ENCODE measurements around the gene ANKRD2.

ANKRD2 gene

GRCh38 chr10:97538839-97539238 lies 33.7 kb upstream of the ANKRD2 start:
- H3K4me1 ChIP-seq (ENCODE audit: control extremely low read depth in 1 of 4, control insufficient read depth in 4 of 4, insufficient read depth in 4 of 4, low read length in 3 of 4) = peaks cover 0 to 22% (median 20%) of the 10 kb centered on the region in 4 experiments
- WGBS (ENCODE audit: insufficient coverage) = 90% methylated on average over 4 of the region's 4 CpGs
- no peaks in the 10 kb centered on the region for H3K9me3 ChIP-seq (ENCODE audit: control extremely low read depth in 1 of 5, control insufficient read depth in 4 of 5, insufficient read depth in 2 of 5, low read depth in 1 of 5, low read length in 4 of 5)
- no peaks in the 10 kb centered on the region for H3K36me3 ChIP-seq (ENCODE audit: control insufficient read depth in 4 of 4, insufficient read depth in 4 of 4, low read length in 3 of 4)
- DNase-seq = no peak
- no peak overlapping the region for H3K4me3 ChIP-seq (ENCODE audit: control insufficient read depth in 1 of 7, extremely low read depth in 1 of 7, insufficient read depth in 4 of 7, low read depth in 2 of 7, low read length in 6 of 7)
- POLR2A ChIA-PET = no interaction called here
- no peak overlapping the region for H3K27ac ChIP-seq (ENCODE audit: insufficient read depth in 1 of 2, low read depth in 1 of 2, low read length in 2 of 2, poor library complexity in 1 of 2, severe bottlenecking in 2 of 2)
- H3K27me3 ChIP-seq (replicated peaks in 2 of 5; ENCODE audit: control insufficient read depth in 4 of 5, insufficient read depth in 5 of 5, low read length in 4 of 5) = no peaks in the 10 kb centered on the region
- CTCF ChIA-PET = interaction anchor here (1.3 to 12.9 kb wide), 2 partner anchors 8 to 13 kb away, joined by 3 to 148 read pairs; no protein-coding TSS in a partner anchor

DNA sequence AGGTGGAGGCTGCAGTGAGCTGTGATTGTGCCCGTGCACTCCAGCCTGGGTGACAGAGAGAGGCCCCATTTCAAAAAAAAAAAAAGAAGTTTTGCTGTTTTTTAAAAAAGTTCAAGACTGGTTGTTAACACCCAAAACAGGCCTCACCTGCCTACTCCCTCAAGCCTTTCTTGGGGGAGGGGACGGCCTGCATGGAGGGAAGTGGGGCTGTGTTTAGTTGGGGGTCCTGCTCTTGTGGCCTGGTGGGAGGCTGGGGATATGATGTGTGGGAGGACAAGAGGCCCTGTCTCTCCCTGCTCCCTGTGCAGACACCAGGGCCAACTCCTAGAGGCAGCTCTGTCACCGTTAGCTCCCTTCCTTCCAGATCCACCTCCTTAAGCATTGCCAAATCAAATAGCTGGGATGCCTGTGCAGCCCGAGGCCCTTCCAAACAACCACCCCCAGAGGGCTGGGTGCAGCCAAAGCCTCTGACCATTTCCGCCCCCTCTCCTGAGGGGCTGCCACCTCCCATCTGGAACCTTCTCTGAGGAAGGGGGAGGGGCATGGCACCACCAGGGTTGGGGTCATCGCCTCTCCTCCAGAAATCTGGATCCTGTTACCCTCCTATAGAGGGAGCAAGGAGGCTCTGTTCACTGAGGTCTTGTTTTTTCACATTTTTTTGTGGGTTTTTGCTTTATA lies 32.9 kb upstream of the ANKRD2 start:
- 50% methylated on average over 2 of the region's 6 CpGs for WGBS (ENCODE audit: insufficient coverage)
- H3K36me3 ChIP-seq (ENCODE audit: control insufficient read depth in 4 of 4, insufficient read depth in 4 of 4, low read length in 3 of 4) = no peaks in the 10 kb centered on the region
- DNase-seq = no peak
- no peak overlapping the region for H3K27ac ChIP-seq (ENCODE audit: insufficient read depth in 1 of 2, low read depth in 1 of 2, low read length in 2 of 2, poor library complexity in 1 of 2, severe bottlenecking in 2 of 2)
- H3K4me3 ChIP-seq (ENCODE audit: control insufficient read depth in 1 of 7, extremely low read depth in 1 of 7, insufficient read depth in 4 of 7, low read depth in 2 of 7, low read length in 6 of 7) = no peak overlapping the region
- peaks cover 0 to 24% (median 22%) of the 10 kb centered on the region in 4 experiments for H3K4me1 ChIP-seq (ENCODE audit: control extremely low read depth in 1 of 4, control insufficient read depth in 4 of 4, insufficient read depth in 4 of 4, low read length in 3 of 4)
- no peaks in the 10 kb centered on the region for H3K27me3 ChIP-seq (replicated peaks in 2 of 5; ENCODE audit: control insufficient read depth in 4 of 5, insufficient read depth in 5 of 5, low read length in 4 of 5)
- POLR2A ChIA-PET = no interaction called here
- no peaks in the 10 kb centered on the region for H3K9me3 ChIP-seq (ENCODE audit: control extremely low read depth in 1 of 5, control insufficient read depth in 4 of 5, insufficient read depth in 2 of 5, low read depth in 1 of 5, low read length in 4 of 5)
- CTCF ChIA-PET = interaction anchor here (1.3 to 12.9 kb wide), 3 partner anchors 9 to 19 kb away, joined by 3 to 148 read pairs (median 3); no protein-coding TSS in a partner anchor

DNA sequence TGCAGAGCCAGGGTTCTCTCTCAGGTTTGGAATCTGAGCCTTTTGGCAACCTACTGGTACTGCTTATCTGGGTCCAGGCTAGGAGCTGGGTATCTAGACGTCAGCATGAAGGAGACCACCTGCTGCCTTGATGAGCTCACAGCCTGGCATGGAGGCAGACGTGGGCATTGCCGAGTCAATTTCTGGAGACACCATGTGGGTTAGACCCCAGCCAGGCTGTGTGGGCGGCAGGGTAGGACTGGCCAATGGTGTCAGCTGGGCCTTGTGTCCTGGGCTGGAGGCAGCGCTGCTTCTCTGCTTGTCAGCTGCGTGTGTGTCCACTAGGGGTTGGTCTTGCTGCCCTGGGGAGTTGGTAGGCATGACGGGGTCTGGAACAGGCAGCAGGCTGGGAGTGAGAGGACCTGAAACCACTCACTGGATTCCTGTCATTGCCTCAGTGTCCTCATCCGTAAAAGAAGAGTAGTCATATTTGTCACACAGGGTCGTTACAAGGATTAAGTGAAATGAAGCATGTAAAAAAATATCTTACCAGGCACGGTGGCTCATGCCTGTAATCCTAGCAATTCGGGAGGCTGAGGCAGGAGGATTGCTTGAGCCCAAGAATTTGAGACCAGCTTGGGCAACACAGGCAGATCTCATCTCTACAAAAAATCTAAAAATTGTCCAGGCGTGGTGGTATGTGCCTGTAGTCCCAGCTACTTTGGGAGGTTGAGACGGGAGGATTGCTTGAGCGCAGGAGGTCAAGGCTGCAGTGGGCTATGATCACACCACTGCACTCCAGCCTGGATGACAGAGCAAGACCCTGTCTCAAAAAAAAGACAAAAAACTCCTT lies 31.7 kb upstream of the ANKRD2 start:
- Histone ChIP-seq H3K27ac (ENCODE audit: insufficient read depth in 1 of 2, low read depth in 1 of 2, low read length in 2 of 2, poor library complexity in 1 of 2, severe bottlenecking in 2 of 2) (no peak overlapping the region), H3K4me1 (ENCODE audit: control extremely low read depth in 1 of 4, control insufficient read depth in 4 of 4, insufficient read depth in 4 of 4, low read length in 3 of 4) (peaks cover 0 to 24% (median 23%) of the 10 kb centered on the region in 4 experiments), H3K9me3 (ENCODE audit: control extremely low read depth in 1 of 5, control insufficient read depth in 4 of 5, insufficient read depth in 2 of 5, low read depth in 1 of 5, low read length in 4 of 5) (no peaks in the 10 kb centered on the region), H3K4me3 (ENCODE audit: control insufficient read depth in 1 of 7, extremely low read depth in 1 of 7, insufficient read depth in 4 of 7, low read depth in 2 of 7, low read length in 6 of 7) (no peak overlapping the region), H3K36me3 (ENCODE audit: control insufficient read depth in 4 of 4, insufficient read depth in 4 of 4, low read length in 3 of 4) (no peaks in the 10 kb centered on the region), H3K27me3 (replicated peaks in 2 of 5; ENCODE audit: control insufficient read depth in 4 of 5, insufficient read depth in 5 of 5, low read length in 4 of 5) (no peaks in the 10 kb centered on the region)
- ChIA-PET CTCF (interaction anchor here (1.3 to 12.9 kb wide), 3 partner anchors 11 to 74 kb away, joined by 3 to 148 read pairs (median 6); no protein-coding TSS in a partner anchor), POLR2A (no interaction called here)
- 98% methylated on average over 13 of the region's 14 CpGs for WGBS (ENCODE audit: insufficient coverage)
- DNase-seq = no peak

GRCh38 chr10:97542169-97543024 lies 30.2 kb upstream of the ANKRD2 start:
- 85% methylated on average over 9 of the region's 9 CpGs for WGBS (ENCODE audit: insufficient coverage)
- H3K9me3 ChIP-seq (ENCODE audit: control extremely low read depth in 1 of 5, control insufficient read depth in 4 of 5, insufficient read depth in 2 of 5, low read depth in 1 of 5, low read length in 4 of 5) = no peaks in the 10 kb centered on the region
- H3K27ac ChIP-seq (ENCODE audit: insufficient read depth in 1 of 2, low read depth in 1 of 2, low read length in 2 of 2, poor library complexity in 1 of 2, severe bottlenecking in 2 of 2) = peak overlapping the region in 1 of 2 experiments; percentile 57
- POLR2A ChIA-PET = interaction anchor here (0.6 kb wide), 1 partner anchor 21 kb away, joined by 4 read pairs; no protein-coding TSS in a partner anchor
- no peaks in the 10 kb centered on the region for H3K27me3 ChIP-seq (replicated peaks in 2 of 5; ENCODE audit: control insufficient read depth in 4 of 5, insufficient read depth in 5 of 5, low read length in 4 of 5)
- CTCF ChIA-PET = interaction anchor here (1.1 to 12.9 kb wide), 3 partner anchors 10 to 81 kb away, joined by 4 to 148 read pairs (median 6); no protein-coding TSS in a partner anchor
- H3K4me3 ChIP-seq (ENCODE audit: control insufficient read depth in 1 of 7, extremely low read depth in 1 of 7, insufficient read depth in 4 of 7, low read depth in 2 of 7, low read length in 6 of 7) = peak overlapping the region in 3 of 7 experiments; percentile 11 to 57 (median 33)
- no peaks in the 10 kb centered on the region for H3K36me3 ChIP-seq (ENCODE audit: control insufficient read depth in 4 of 4, insufficient read depth in 4 of 4, low read length in 3 of 4)
- H3K4me1 ChIP-seq (ENCODE audit: control extremely low read depth in 1 of 4, control insufficient read depth in 4 of 4, insufficient read depth in 4 of 4, low read length in 3 of 4) = peaks cover 0 to 30% (median 24%) of the 10 kb centered on the region in 4 experiments
- DNase-seq = peak; percentile 49 to 83 (median 77)

GRCh38 chr10:97543025-97543546 lies 29.5 kb upstream of the ANKRD2 start:
- Histone ChIP-seq H3K4me1 (ENCODE audit: control extremely low read depth in 1 of 4, control insufficient read depth in 4 of 4, insufficient read depth in 4 of 4, low read length in 3 of 4) (peaks cover 0 to 30% (median 24%) of the 10 kb centered on the region in 4 experiments), H3K9me3 (ENCODE audit: control extremely low read depth in 1 of 5, control insufficient read depth in 4 of 5, insufficient read depth in 2 of 5, low read depth in 1 of 5, low read length in 4 of 5) (no peaks in the 10 kb centered on the region), H3K4me3 (ENCODE audit: control insufficient read depth in 1 of 7, extremely low read depth in 1 of 7, insufficient read depth in 4 of 7, low read depth in 2 of 7, low read length in 6 of 7) (peak overlapping the region in 3 of 7 experiments; percentile 11 to 57 (median 33)), H3K27me3 (replicated peaks in 2 of 5; ENCODE audit: control insufficient read depth in 4 of 5, insufficient read depth in 5 of 5, low read length in 4 of 5) (no peaks in the 10 kb centered on the region), H3K36me3 (ENCODE audit: control insufficient read depth in 4 of 4, insufficient read depth in 4 of 4, low read length in 3 of 4) (no peaks in the 10 kb centered on the region), H3K27ac (ENCODE audit: insufficient read depth in 1 of 2, low read depth in 1 of 2, low read length in 2 of 2, poor library complexity in 1 of 2, severe bottlenecking in 2 of 2) (peak overlapping the region in 1 of 2 experiments; percentile 57)
- DNase-seq = peak; percentile 71 to 86 (median 81)
- WGBS (ENCODE audit: insufficient coverage) = 22% methylated on average over 10 of the region's 10 CpGs
- ChIA-PET CTCF (interaction anchor here (1.1 to 12.9 kb wide), 2 partner anchors 9 to 82 kb away, joined by 4 to 148 read pairs; no protein-coding TSS in a partner anchor), POLR2A (no interaction called here)

GRCh38 chr10:97546456-97547270 lies 25.9 kb upstream of the ANKRD2 start:
- 93% methylated on average over 8 of the region's 18 CpGs for WGBS (ENCODE audit: insufficient coverage)
- H3K9me3 ChIP-seq (ENCODE audit: control extremely low read depth in 1 of 5, control insufficient read depth in 4 of 5, insufficient read depth in 2 of 5, low read depth in 1 of 5, low read length in 4 of 5) = no peaks in the 10 kb centered on the region
- DNase-seq = no peak
- H3K27ac ChIP-seq (ENCODE audit: insufficient read depth in 1 of 2, low read depth in 1 of 2, low read length in 2 of 2, poor library complexity in 1 of 2, severe bottlenecking in 2 of 2) = no peak overlapping the region
- POLR2A ChIA-PET = no interaction called here
- CTCF ChIA-PET = interaction anchor here (0.6 to 2.2 kb wide), 7 partner anchors 8 to 80 kb away, joined by 3 to 9 read pairs (median 4); partner anchors contain the start of gene ANKRD2
- H3K4me3 ChIP-seq (ENCODE audit: control insufficient read depth in 1 of 7, extremely low read depth in 1 of 7, insufficient read depth in 4 of 7, low read depth in 2 of 7, low read length in 6 of 7) = no peak overlapping the region
- no peaks in the 10 kb centered on the region for H3K27me3 ChIP-seq (replicated peaks in 2 of 5; ENCODE audit: control insufficient read depth in 4 of 5, insufficient read depth in 5 of 5, low read length in 4 of 5)
- peaks cover 0 to 30% (median 24%) of the 10 kb centered on the region in 4 experiments for H3K4me1 ChIP-seq (ENCODE audit: control extremely low read depth in 1 of 4, control insufficient read depth in 4 of 4, insufficient read depth in 4 of 4, low read length in 3 of 4)
- no peaks in the 10 kb centered on the region for H3K36me3 ChIP-seq (ENCODE audit: control insufficient read depth in 4 of 4, insufficient read depth in 4 of 4, low read length in 3 of 4)

Data from common myeloid progenitor, CD34-positive (primary cell).